ENCODE measurements around the gene GLCCI1.
A peak's percentile ranks its signal among the peaks of the same experiment; 100 is the strongest.

The GLCCI1 gene

DNA sequence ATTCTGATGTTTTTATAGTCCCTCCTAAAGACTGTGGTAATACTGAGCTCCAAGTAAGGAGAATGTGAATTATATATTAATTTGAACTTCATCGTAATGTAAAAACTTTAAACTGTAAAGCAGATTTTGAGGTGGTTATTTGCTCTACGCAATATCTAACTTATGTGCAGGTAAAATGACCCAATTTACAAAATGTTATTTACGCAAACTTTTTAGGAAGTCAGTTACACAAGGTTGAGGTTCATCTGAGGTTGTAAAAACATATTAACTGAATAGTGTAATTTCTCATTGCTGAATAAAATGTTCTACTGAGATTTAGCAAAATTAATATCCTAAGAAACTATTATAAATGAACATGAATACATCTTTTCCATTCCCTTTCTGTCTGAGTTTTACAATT lies 15.8 kb downstream of the GLCCI1 start:
- Histone ChIP-seq H3K9ac (ENCODE audit: low read length) (no peak overlapping the region), H2BK15ac (replicated peaks; ENCODE audit: low read depth) (no peak overlapping the region), H2AK5ac (ENCODE audit: low read length) (no peak overlapping the region), H3K4me1 (ENCODE audit: control insufficient read depth, low read depth, low read length) (no peaks in the 10 kb centered on the region), H3K4ac (ENCODE audit: low read depth, low read length) (no peak overlapping the region), H4K5ac (ENCODE audit: low read length) (no peak overlapping the region), H3K27me3 (ENCODE audit: insufficient read depth, low read length, poor library complexity) (no peaks in the 10 kb centered on the region), H3K79me2 (ENCODE audit: control insufficient read depth, insufficient read depth, low read length) (no peaks in the 10 kb centered on the region), H2BK120ac (ENCODE audit: low read depth, low read length) (no peak overlapping the region), H3K79me1 (ENCODE audit: low read length) (no peaks in the 10 kb centered on the region), H3K4me3 (ENCODE audit: low read length) (no peak overlapping the region), H3K4me2 (ENCODE audit: low read length) (no peak overlapping the region), H2BK5ac (ENCODE audit: low read length) (no peak overlapping the region), H3K23ac (ENCODE audit: low read length) (no peak overlapping the region), H3K36me3 (ENCODE audit: control insufficient read depth, insufficient read depth, low read length) (no peaks in the 10 kb centered on the region), H3K18ac (ENCODE audit: low read length) (no peak overlapping the region), H3K27ac (ENCODE audit: low read depth, low read length) (no peak overlapping the region), H3K56ac (ENCODE audit: low read length) (no peak overlapping the region), H4K8ac (ENCODE audit: low read depth, low read length) (no peak overlapping the region)
- WGBS (ENCODE audit: extremely low coverage, insufficient coverage, low lambda C conversion rate), result no CpG with 5 or more reads among the region's 3 CpGs
- DNase-seq, result no peak

GRCh38 chr7:7988706-7989105 lies 20.1 kb downstream of the GLCCI1 start:
- Histone ChIP-seq H2BK15ac (replicated peaks; ENCODE audit: low read depth) (no peak overlapping the region), H3K23ac (ENCODE audit: low read length) (no peak overlapping the region), H3K4me1 (ENCODE audit: control insufficient read depth, low read depth, low read length) (no peaks in the 10 kb centered on the region), H3K18ac (ENCODE audit: low read length) (no peak overlapping the region), H2BK120ac (ENCODE audit: low read depth, low read length) (no peak overlapping the region), H3K4me2 (ENCODE audit: low read length) (no peak overlapping the region), H3K4ac (ENCODE audit: low read depth, low read length) (no peak overlapping the region), H4K8ac (ENCODE audit: low read depth, low read length) (no peak overlapping the region), H3K79me1 (ENCODE audit: low read length) (no peaks in the 10 kb centered on the region), H2AK5ac (ENCODE audit: low read length) (no peak overlapping the region), H2BK5ac (ENCODE audit: low read length) (no peak overlapping the region), H3K9ac (ENCODE audit: low read length) (no peak overlapping the region), H3K79me2 (ENCODE audit: control insufficient read depth, insufficient read depth, low read length) (no peaks in the 10 kb centered on the region), H3K4me3 (ENCODE audit: low read length) (no peak overlapping the region), H4K5ac (ENCODE audit: low read length) (no peak overlapping the region), H3K56ac (ENCODE audit: low read length) (no peak overlapping the region), H3K27me3 (ENCODE audit: insufficient read depth, low read length, poor library complexity) (no peaks in the 10 kb centered on the region), H3K36me3 (ENCODE audit: control insufficient read depth, insufficient read depth, low read length) (no peaks in the 10 kb centered on the region), H3K27ac (ENCODE audit: low read depth, low read length) (no peak overlapping the region)
- DNase-seq, result no peak

DNA sequence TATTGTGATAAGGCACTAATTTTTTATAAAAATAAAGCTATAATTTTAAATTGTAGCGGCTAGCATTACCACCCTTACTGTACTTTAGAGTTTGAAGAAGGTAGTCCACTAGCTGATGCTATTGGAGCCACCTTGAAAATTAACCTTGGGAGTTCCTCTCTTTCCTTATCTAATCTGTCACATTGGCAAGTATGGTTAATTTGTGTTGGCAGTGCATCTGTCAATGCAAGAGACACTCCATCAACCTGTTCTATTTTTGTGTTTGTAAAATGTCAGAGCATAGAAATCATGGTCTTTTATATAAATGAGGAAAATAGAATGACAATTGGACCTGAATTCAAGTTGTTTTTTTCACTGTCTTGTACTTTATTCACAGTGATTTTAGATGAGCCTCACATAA lies 20.5 kb downstream of the GLCCI1 start:
- Histone ChIP-seq H4K8ac (ENCODE audit: low read depth, low read length) (no peak overlapping the region), H3K4me1 (ENCODE audit: control insufficient read depth, low read depth, low read length) (no peaks in the 10 kb centered on the region), H3K79me1 (ENCODE audit: low read length) (no peaks in the 10 kb centered on the region), H3K36me3 (ENCODE audit: control insufficient read depth, insufficient read depth, low read length) (no peaks in the 10 kb centered on the region), H2BK15ac (replicated peaks; ENCODE audit: low read depth) (no peak overlapping the region), H3K4ac (ENCODE audit: low read depth, low read length) (no peak overlapping the region), H3K27ac (ENCODE audit: low read depth, low read length) (no peak overlapping the region), H4K5ac (ENCODE audit: low read length) (no peak overlapping the region), H3K4me2 (ENCODE audit: low read length) (no peak overlapping the region), H3K27me3 (ENCODE audit: insufficient read depth, low read length, poor library complexity) (no peaks in the 10 kb centered on the region), H3K23ac (ENCODE audit: low read length) (no peak overlapping the region), H3K9ac (ENCODE audit: low read length) (no peak overlapping the region), H2AK5ac (ENCODE audit: low read length) (no peak overlapping the region), H3K56ac (ENCODE audit: low read length) (no peak overlapping the region), H3K79me2 (ENCODE audit: control insufficient read depth, insufficient read depth, low read length) (no peaks in the 10 kb centered on the region), H3K4me3 (ENCODE audit: low read length) (no peak overlapping the region), H2BK5ac (ENCODE audit: low read length) (no peak overlapping the region), H3K18ac (ENCODE audit: low read length) (no peak overlapping the region), H2BK120ac (ENCODE audit: low read depth, low read length) (no peak overlapping the region)
- WGBS (ENCODE audit: extremely low coverage, insufficient coverage, low lambda C conversion rate), result no CpG with 5 or more reads among the region's 1 CpG
- DNase-seq, result no peak

GRCh38 chr7:7989616-7990440 lies 21.2 kb downstream of the GLCCI1 start:
- H4K8ac ChIP-seq (ENCODE audit: low read depth, low read length), result no peak overlapping the region
- no peak overlapping the region for H3K23ac ChIP-seq (ENCODE audit: low read length)
- no peaks in the 10 kb centered on the region for H3K36me3 ChIP-seq (ENCODE audit: control insufficient read depth, insufficient read depth, low read length)
- no peaks in the 10 kb centered on the region for H3K4me1 ChIP-seq (ENCODE audit: control insufficient read depth, low read depth, low read length)
- H3K4me3 ChIP-seq (ENCODE audit: low read length), result no peak overlapping the region
- no peaks in the 10 kb centered on the region for H3K79me1 ChIP-seq (ENCODE audit: low read length)
- H3K9ac ChIP-seq (ENCODE audit: low read length), result no peak overlapping the region
- WGBS (ENCODE audit: extremely low coverage, insufficient coverage, low lambda C conversion rate), result no CpG with 5 or more reads among the region's 5 CpGs
- H2BK120ac ChIP-seq (ENCODE audit: low read depth, low read length), result no peak overlapping the region
- no peak overlapping the region for H3K27ac ChIP-seq (ENCODE audit: low read depth, low read length)
- H2BK15ac ChIP-seq (replicated peaks; ENCODE audit: low read depth), result no peak overlapping the region
- peaks cover 1% of the 10 kb centered on the region for H3K79me2 ChIP-seq (ENCODE audit: control insufficient read depth, insufficient read depth, low read length)
- H3K4me2 ChIP-seq (ENCODE audit: low read length), result no peak overlapping the region
- H3K27me3 ChIP-seq (ENCODE audit: insufficient read depth, low read length, poor library complexity), result no peaks in the 10 kb centered on the region
- H3K4ac ChIP-seq (ENCODE audit: low read depth, low read length), result no peak overlapping the region
- H2AK5ac ChIP-seq (ENCODE audit: low read length), result no peak overlapping the region
- H2BK5ac ChIP-seq (ENCODE audit: low read length), result no peak overlapping the region
- no peak overlapping the region for H4K5ac ChIP-seq (ENCODE audit: low read length)
- DNase-seq, result no peak
- H3K18ac ChIP-seq (ENCODE audit: low read length), result no peak overlapping the region
- H3K56ac ChIP-seq (ENCODE audit: low read length), result no peak overlapping the region

- H3K56ac ChIP-seq (ENCODE audit: low read length), result no peak overlapping the region
- no peak overlapping the region for H3K9ac ChIP-seq (ENCODE audit: low read length)
- WGBS (ENCODE audit: extremely low coverage, insufficient coverage, low lambda C conversion rate), result no CpG with 5 or more reads among the region's 2 CpGs
- no peak overlapping the region for H3K4me3 ChIP-seq (ENCODE audit: low read length)
- H4K8ac ChIP-seq (ENCODE audit: low read depth, low read length), result no peak overlapping the region
- no peak overlapping the region for H4K5ac ChIP-seq (ENCODE audit: low read length)
- no peaks in the 10 kb centered on the region for H3K27me3 ChIP-seq (ENCODE audit: insufficient read depth, low read length, poor library complexity)
- H2AK5ac ChIP-seq (ENCODE audit: low read length), result no peak overlapping the region
- no peak overlapping the region for H3K4me2 ChIP-seq (ENCODE audit: low read length)
- DNase-seq, result no peak
- no peak overlapping the region for H3K4ac ChIP-seq (ENCODE audit: low read depth, low read length)
- no peaks in the 10 kb centered on the region for H3K4me1 ChIP-seq (ENCODE audit: control insufficient read depth, low read depth, low read length)
- H3K79me2 ChIP-seq (ENCODE audit: control insufficient read depth, insufficient read depth, low read length), result peaks cover 1% of the 10 kb centered on the region
- H3K27ac ChIP-seq (ENCODE audit: low read depth, low read length), result no peak overlapping the region
- H3K18ac ChIP-seq (ENCODE audit: low read length), result no peak overlapping the region
- H2BK120ac ChIP-seq (ENCODE audit: low read depth, low read length), result no peak overlapping the region
- no peaks in the 10 kb centered on the region for H3K79me1 ChIP-seq (ENCODE audit: low read length)
- no peak overlapping the region for H3K23ac ChIP-seq (ENCODE audit: low read length)
- no peak overlapping the region for H2BK15ac ChIP-seq (replicated peaks; ENCODE audit: low read depth)
- H2BK5ac ChIP-seq (ENCODE audit: low read length), result no peak overlapping the region
- no peaks in the 10 kb centered on the region for H3K36me3 ChIP-seq (ENCODE audit: control insufficient read depth, insufficient read depth, low read length)
Measured at GRCh38 chr7:7990441-7990761, 21.8 kb downstream of the GLCCI1 start.

DNA sequence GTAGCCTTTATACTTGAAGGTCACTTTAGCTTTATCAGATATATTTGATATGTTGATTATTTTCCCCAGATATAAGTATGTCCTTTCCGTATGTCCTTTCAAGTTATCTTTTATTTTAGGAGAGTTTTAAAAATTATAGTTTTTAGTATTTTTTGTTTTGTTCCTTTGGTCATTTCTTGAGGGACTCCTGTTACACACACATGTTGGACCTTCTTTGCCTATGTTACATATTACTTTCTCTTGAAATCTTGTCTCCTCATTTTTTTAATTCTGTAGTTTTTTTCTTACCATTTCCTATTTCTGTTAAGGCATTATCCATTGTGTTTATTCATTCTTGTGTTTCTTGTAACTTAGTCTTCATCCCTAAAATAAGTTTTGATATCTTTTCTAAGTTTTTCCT lies 23.9 kb downstream of the GLCCI1 start:
- DNase-seq, result peak; percentile 6

More for the DNA sequence above, 23.9 kb downstream of the GLCCI1 start:
- Histone ChIP-seq H3K79me2 (ENCODE audit: control insufficient read depth, insufficient read depth, low read length) (peaks cover 1% of the 10 kb centered on the region), H3K4me3 (ENCODE audit: low read length) (no peak overlapping the region), H3K23ac (ENCODE audit: low read length) (no peak overlapping the region), H3K4ac (ENCODE audit: low read depth, low read length) (no peak overlapping the region), H4K8ac (ENCODE audit: low read depth, low read length) (no peak overlapping the region), H3K27ac (ENCODE audit: low read depth, low read length) (no peak overlapping the region), H3K79me1 (ENCODE audit: low read length) (no peaks in the 10 kb centered on the region), H3K36me3 (ENCODE audit: control insufficient read depth, insufficient read depth, low read length) (no peaks in the 10 kb centered on the region), H2BK120ac (ENCODE audit: low read depth, low read length) (no peak overlapping the region), H2BK5ac (ENCODE audit: low read length) (no peak overlapping the region), H3K56ac (ENCODE audit: low read length) (no peak overlapping the region), H3K27me3 (ENCODE audit: insufficient read depth, low read length, poor library complexity) (no peaks in the 10 kb centered on the region), H2BK15ac (replicated peaks; ENCODE audit: low read depth) (no peak overlapping the region), H3K18ac (ENCODE audit: low read length) (no peak overlapping the region), H3K4me2 (ENCODE audit: low read length) (no peak overlapping the region), H3K9ac (ENCODE audit: low read length) (no peak overlapping the region), H4K5ac (ENCODE audit: low read length) (no peak overlapping the region), H2AK5ac (ENCODE audit: low read length) (no peak overlapping the region), H3K4me1 (ENCODE audit: control insufficient read depth, low read depth, low read length) (no peaks in the 10 kb centered on the region)
- no CpG with 5 or more reads among the region's 1 CpG for WGBS (ENCODE audit: extremely low coverage, insufficient coverage, low lambda C conversion rate)

All from mesendoderm (in vitro differentiated cells).